Activated CD8-positive, alpha-beta memory T cell treated with anti-CD3 and anti-CD28 coated beads, Interleukin-2, amount 50 U/mL, for 1 hour (primary cell): ENCODE results near the gene GRIK4.
"Not testable (repeated sequence)": the region's sequence is repeated elsewhere in the genome, so short reads cannot be mapped to it uniquely, and the experiment has no call there.

ENCODE experiments used
- DNase-seq: peaks from one replicate; pipeline ENCODE4 v3.0.0-alpha.2; 2020; ENCODE audit errors: extremely low read depth

Gene GRIK4

DNA sequence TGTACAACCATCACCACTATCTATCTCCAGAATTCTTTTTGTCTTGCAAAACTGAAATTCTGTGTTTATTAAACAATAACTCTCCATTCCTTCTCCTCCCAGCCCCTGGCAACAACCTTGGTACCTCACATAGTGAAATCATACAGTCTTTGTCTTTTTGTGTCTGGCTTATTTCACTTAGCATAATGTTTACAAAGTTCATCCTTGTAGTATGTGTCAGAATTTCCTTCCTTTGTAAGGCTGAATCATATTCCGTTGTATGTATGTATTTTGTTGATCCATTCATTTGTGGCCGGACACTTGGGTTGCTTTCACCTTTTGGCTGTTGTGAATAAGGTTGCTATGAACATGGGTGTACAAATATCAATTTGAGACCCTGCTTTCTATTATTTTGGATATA, 268.7 kb downstream of the GRIK4 start:
- no peak for DNase-seq

DNA sequence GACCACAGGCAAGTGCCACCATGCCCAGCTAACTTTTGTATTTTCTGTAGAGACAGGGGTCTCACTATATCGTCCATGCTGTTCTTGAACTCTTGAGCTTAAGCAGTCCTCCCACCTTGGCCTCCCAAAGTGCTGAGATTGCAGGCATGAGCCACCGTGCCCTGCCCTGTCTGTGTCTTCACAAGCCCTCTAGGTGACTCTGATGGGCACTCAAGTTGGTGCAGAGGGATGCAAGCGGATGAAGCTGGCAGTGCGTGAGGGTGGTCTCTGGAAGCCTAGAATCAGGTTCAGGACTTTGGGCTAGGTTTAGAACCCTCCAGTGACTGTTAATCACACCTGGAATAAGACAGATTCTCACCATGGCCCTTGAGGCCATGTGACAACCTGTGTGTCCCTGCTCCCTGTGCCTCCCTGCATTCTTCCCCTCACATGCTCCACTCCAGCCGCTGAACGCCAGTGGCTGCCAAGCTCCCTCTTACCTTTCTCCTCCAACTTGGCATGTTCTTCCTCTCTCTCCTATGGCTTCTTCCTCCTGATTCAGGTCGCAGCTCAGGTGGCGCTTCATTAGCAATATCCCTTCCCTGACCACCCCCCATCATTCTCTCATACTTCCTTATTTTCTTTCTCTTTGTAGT, 270.1 kb downstream of the GRIK4 start:
- no peak for DNase-seq

DNA sequence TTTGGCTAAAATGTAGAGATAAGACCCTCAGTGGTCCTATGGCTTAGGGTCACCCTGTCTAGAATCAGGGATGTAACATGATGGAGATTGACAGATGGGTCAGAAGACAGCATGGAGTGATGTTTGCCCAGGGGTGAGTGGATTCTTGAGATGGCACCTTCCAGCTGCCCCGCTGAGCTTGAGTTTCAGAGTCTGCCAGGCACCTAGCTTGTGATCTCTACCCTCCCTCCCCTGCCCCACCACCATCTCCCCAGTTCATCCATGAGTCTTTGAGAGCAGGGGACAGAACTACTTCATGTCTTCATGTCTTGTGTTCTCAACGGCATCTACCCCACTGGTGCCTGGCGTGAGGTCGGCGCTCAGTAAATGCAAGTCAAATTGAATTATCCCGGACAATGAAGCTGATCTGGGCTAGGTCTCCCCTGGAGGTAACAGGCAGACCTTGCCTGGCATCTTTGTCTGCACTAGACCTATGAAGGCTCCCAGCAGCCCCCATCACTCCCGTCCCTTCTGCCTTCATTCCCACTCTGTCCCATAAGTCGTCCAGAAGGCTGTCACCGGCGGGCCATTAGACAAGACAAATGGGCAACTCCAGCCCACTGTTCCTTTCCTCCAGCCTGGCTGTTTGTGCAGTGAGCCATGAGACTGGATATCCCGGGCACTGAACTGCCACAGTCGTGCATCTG, 273.2 kb downstream of the GRIK4 start:
- no peak for DNase-seq

DNA sequence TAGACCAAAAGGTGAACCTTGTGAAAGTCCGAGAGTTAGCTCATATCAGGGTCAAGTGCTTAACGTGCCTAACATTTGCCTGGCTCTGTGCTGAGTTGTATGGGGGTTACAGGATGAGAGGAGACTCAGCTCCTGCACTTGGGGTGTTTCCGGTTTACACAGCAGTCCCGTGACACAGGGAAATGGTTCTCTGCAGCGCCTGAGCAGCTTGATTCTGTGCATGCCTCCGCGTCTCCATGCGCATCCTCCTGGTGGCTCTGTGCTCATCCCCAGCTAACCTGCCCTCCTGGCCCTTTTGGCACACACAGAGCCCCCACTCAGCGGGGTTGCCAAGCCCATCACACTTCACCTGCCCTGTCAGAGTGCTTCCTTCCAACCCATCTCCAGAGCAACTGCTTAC, 274.0 kb downstream of the GRIK4 start:
- DNase-seq: no peak

DNA sequence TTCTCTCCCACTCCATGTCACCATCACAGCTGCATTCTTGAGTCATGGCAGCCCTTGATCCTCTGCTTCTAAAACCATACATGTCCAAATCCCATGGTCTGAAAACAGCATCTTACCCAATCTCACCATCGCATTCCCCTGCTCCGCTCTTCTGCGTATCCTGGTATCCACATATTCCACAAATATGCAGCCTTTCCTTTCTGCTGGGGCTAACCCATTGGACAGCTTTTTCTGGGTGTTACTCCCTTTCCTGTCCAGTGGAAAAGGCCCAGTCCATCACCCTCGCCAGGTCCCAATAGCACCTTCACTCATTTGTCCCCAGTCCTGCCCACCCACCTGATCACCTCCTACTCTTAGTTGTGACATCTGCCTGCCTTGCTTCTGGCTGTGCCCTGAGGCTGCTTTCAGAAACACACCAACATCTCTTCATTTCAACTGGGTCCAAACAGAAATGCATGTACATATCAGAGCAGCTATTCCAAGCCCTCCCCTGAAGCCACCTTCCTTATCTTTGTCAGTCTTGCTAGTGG, 274.7 kb downstream of the GRIK4 start:
- no peak for DNase-seq

DNA sequence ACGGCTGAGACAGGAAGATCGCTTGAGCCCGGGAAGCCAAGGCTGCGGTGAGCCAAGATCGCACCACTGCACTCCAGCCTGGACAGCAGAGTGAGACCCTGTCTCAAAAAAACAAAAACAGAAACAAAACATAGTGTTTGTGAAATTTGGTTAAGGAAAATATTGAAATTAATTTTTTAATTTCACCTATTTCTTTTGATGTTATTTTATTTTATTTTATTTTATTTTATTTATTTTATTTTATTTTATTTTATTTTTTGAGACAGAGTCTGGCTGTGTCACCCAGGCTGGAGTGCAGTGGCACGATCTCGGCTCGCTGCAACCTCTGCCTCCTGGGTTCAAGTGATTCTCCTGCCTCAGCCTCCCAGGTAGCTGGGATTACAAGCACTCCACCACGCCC, 275.7 kb downstream of the GRIK4 start:
- not testable (repeated sequence) for DNase-seq

DNA sequence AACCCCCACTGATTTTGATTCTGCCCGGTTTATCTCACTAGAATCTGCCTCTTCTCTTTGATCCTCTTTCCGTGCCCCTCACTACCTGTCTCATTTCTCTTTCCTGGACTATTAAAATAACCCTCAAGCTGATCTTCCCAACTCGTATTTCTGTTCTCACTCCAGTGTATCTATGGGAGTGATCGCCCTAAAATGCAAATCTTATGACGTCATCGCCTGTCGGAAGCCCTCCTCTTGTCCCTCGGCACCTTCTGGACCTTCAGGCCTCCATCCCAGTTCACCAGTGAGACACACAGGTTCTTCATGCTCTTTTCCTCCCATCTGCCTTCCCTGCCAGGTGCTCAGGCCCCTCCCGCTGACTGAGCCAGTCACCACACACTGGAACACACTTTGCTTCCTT, 277.8 kb downstream of the GRIK4 start:
- no peak for DNase-seq

DNA sequence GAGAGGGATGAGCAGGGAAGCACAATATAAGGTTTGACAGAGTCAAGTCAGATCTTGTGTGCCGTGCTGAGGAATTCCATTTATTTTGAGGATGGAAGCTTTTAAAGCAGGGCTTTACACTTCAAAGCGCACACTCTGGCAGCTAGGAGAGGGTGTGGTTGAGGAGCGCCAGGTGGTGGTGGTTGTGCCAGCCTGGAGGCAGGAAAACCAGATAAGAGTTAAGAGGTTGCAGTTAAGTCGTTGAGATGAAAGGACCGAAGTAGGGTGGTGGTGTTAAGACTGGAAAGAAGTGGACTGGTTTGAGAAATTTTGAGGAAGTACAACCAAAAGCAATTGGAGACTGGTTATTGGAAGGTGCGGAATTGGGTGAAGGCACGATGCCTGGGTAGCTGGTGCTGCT, 280.8 kb downstream of the GRIK4 start:
- DNase-seq: no peak

DNA sequence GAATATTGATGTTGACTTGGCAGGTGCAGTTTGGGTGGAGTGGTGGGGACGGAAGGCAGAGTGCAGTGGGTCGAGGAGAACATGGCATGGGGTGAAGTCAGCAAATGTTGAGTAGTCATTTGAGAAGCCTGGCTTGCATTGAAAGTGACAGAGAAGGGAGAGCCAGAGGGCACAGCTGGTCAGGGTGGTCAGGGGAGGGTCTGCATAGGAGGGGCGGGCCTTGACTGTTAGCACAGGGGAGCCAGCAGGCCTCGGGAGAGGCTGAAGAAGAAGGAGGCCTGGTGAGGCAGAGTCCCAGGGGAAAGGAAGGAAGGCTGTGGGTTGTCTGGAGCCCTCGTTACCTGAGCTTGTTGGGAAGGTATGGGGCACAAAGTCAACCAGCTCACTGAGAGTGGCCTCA, 281.6 kb downstream of the GRIK4 start:
- DNase-seq: no peak

DNA sequence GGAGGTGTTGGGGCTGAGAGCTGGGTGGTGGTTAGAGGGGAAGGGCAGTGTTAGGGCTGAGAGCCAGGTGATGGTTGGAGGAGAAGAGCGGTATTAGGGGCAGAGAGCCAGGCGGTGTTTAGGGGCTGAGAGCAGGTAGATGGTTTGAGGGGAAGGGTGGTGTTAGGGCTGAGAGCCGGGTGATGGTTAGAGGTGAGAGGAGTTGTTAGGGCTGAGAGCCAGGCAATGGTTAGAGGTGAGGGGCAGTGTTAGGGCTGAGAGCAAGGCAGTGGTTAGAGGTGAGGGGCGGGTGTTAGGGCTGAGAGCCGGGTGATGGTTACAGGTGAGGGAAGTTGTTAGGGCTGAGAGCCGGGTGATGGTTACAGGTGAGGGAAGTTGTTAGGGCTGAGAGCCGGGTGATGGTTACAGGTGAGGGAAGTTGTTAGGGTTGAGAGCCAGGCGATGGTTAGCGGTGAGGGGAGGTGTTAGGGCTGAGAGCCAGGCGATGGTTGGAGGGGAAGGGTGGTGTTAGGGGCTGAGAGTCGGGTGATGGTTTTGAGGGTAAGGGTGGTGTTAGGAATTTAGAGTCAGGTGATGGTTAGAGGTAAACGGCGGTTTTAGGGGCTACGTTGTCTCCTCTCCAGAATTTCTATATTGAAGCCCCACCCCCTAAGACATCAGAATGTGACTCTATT, 282.4 kb downstream of the GRIK4 start:
- no peak for DNase-seq

DNA sequence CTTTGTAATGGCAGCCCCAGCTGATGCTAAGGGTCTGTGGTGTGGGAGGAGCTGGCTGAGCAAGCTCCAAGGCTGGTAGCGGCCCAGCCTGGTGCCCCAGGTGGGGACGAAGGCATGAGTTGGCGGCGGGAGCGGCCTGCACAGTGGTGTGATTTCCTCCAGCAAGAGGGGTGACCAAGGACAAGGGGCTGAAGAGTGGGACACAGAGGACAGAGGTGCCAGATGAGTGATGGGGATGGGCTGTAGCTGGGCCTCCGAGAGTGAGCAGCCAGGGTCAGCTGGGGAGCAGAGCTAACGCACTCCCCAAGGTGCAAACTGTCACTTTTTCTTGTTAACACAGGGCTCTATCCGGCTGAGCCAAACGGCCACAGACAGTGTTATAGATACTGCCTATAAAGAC, 283.2 kb downstream of the GRIK4 start:
- DNase-seq: no peak

DNA sequence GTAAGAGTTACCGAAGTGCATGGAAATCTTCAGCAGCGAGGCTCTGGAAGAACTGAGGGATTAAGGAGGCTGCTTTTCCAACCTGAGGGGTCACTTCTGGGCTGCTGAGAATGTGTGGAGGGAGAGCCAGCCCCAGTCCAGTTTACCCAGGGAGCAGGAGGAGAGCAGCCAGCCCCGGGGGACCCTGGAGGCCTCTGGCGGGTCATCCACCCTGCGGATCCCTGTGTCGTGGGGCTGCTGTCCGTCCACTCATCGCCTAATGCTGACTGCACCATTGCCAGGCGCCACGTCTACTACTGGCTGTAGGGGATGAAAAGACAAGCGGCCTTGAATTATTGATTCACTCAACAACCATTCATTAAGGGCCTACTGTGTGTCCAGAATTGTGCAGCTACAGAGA, 283.6 kb downstream of the GRIK4 start:
- DNase-seq: no peak

DNA sequence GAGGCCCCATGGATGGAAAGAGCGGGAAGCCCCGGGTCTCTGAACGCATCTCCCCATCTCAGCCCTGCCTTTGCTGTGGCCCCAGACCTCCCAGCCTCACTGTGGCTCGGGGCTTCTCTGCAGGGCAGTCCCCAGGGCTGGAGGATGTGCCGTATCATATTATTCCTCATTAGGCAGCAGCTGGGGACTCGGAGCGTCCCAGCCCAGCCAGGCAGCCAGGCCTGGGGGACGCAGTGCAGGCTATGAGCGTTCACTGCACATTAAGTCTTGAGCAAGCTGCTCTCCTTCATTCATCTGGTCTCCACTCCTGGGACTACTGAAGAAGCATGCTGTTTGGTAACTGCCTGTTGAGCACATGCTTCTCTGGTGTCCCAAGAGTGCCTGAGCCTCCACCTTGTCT, 285.6 kb downstream of the GRIK4 start:
- DNase-seq: no peak

DNA sequence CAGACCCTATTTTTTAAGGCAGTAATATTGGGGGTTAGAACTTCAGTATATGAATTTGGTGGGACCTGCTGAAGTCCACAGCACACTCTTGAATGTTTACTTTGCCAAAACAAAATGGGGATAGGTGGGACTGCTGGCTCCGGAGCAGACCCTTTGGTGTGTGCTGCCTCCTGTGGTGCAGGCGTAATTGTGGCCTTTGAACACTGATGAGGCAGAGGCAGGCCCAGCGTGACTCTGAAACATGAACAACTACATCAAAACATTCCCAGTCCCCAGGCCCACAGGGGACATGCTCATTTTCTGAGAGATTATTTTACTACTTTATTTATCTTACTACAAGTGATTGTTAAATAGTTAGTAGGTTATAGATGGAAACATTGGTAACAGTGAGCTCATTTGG, 287.3 kb downstream of the GRIK4 start:
- no peak for DNase-seq

DNA sequence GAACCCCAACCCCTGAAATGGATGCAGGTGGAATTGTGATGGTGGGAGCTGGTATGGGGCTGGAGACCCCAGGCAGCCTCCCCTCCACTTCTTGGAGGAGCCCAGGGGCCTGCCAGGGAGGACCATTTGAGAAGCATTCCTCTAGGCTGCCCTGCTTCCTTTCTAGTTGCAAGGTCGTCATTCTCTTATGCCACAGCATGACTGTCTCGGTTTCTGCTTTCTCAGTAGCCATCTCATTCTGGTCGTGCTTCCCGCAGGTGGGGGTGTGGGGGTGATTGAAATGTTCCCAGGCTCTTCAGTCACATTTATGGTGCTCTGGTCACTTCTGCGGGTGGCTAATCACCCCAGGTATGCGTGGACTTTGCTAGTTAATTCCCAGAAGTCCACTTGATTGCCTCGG, 288.7 kb downstream of the GRIK4 start:
- DNase-seq: no peak

DNA sequence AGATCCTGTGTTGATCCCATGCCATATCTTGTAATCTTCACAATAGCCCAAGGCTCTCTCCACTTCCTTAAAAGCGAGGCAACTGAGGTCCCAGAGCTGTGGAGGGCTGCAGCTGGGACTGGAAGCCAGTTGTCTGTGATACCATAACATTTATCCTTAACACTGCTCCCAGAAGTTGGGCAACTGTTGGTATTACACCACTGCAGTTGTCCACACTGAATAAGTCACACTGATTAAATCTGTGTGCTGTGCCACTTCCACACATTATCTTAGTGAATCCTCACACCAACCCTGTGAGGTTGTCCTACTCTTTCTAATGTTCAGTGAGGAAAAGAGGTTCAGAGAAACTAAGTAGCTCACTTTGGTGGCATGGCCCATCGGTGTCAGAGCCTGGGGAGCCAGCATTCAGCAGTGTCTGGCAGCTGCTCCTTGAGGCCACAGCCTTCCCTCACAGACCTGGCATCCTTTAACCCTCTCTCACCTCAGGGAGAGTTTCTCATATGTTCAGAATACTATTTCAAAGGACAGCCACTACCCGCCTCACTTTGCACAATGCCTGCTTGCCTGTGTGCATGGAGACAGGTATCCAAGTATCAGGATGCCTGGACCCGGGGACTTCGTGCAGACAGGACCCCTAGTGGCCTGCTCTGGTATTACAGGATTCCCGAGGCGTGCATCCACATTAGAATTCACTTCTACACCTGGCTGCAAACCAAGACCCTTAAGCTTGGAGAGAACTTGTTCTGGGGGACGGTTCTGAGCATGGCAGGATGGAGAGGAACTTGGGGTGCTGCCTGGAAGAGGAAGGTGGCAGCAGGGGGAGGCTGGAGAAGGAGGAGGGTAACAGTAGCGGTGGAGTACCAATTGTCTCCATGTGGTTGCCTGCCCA, 290.5 kb downstream of the GRIK4 start:
- no peak for DNase-seq

DNA sequence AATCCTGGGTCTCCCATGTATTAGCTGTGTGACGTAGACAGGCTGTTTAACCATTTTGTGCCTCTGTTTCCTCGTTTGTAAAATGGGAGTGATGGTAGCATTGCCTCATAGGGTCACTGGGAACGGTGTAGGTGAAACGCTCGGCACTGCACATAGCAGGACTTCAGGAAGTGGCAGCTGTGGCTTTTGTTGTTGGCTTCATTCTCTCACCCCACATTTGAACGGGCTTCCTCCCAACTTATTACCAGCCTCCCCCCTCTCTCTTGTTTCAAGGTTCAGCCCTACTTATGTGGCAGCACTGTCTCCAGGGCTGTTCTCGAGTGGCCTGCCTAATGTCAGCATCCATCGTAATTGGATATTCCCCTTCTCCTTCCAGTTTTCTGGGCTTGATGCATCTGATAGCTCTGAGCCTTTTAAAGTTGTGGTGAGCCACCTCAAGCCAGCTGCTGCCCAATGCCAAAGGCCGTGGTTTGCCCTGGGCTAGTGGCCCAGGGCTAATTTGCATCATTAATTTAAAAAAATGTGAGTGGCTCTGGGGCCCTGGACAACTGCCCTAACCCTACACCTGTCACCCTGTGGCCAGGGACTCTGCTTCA, 294.5 kb downstream of the GRIK4 start:
- no peak for DNase-seq

DNA sequence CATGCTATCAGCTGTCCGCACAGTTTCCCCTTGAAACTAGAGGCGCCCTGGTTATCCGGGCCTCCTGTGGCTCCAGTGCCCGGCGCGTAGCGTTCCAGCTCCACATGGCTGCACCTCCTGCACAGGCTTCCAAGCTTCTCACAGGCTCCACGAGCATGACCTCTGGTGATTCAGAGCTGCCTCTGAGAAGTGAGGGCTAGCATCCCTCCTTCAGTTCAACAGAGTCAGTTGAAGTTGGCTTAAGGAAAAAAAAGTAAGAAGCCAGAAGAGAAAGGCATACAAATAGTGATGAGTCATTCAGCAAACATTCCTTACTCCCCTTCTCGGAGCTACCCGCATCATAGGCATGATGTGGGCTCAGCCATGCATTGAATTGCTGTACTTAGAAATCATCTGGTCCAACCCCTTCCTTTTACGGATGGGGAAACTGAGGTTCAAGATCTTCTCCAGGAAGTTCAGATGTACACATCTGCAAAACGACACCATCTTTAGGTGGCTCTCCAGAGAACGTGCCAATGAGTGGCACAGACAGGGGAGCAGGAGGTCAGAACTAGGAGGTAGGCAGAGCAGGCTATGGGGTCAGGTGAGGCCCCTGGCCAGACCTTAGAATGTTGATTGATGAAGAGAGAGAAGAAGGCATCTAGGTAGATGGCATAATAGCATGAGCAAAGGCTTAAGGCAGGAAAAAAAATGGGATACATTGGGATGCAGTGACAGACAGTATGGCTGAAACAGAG, 296.0 kb downstream of the GRIK4 start:
- no peak for DNase-seq

DNA sequence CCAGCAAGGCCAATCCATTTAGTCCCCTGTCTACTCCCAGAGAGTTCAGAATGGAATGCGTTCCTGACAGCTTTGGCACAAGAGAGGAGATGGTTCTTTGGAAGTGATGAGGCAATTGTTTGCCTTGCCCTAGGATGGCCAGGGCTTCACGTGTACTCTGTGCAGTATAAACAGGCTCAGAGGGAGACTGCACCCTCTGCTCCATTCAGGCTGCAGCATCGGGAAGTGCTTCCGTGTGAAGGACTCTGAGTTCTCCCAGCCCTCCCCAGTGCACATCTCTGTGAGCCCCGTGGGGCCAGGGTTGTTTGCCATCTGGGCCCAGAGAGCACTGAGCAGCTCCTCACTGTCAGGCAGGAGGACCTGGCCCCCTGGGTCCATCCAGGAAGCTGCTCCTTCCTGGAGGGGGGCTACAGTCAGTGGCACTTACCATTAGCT, 297.1 kb downstream of the GRIK4 start:
- DNase-seq: no peak

DNA sequence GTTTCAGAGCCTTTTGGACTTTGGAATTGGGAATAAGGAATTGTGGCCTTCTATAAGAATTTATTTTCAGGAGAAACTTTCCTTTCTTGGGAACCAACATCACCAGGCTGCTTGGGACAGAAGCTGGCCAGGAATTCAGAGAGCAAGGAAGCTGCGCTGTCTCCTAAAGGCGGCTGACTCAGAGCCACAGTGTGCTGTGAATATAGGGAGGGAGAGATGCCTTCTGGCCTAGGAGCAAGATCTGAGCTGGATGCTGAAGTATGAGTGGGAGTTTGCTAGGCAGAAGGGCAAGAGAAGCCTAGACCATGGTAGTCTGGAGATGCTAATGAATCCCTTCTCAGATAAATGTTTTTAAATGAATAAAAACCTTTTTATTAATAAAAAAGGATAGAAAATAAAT, 298.7 kb downstream of the GRIK4 start:
- DNase-seq: no peak

DNA sequence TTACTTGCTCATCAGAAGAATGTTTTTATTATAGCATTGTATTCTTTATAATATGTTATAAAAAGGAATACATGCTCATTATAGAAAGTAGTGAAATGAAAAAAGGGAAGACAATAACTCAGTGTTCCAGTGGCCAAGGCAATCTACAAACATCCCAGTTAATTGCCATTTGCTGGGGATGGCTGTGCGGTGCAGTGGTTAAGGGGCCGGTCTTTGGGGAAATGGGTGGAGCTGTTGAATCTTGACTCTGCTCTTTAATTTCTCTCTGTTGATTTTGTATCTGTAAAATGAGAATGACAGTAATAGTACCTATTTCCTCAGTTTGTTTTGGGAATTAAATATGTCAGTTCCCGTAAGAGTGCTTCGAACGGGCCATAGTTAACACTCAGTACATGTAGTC, 299.7 kb downstream of the GRIK4 start:
- no peak for DNase-seq
